ENCODE results near the gene ATF4. TPM values are rescaled to one million over a fixed set of nuclear protein-coding genes. Genes with fewer than 3 reads are reported as not detected.

Gene ATF4
- total and polyA plus RNA-seq, 7 experiments from 2014 or later: 68.9 to 293 (median 243) TPM

DNA sequence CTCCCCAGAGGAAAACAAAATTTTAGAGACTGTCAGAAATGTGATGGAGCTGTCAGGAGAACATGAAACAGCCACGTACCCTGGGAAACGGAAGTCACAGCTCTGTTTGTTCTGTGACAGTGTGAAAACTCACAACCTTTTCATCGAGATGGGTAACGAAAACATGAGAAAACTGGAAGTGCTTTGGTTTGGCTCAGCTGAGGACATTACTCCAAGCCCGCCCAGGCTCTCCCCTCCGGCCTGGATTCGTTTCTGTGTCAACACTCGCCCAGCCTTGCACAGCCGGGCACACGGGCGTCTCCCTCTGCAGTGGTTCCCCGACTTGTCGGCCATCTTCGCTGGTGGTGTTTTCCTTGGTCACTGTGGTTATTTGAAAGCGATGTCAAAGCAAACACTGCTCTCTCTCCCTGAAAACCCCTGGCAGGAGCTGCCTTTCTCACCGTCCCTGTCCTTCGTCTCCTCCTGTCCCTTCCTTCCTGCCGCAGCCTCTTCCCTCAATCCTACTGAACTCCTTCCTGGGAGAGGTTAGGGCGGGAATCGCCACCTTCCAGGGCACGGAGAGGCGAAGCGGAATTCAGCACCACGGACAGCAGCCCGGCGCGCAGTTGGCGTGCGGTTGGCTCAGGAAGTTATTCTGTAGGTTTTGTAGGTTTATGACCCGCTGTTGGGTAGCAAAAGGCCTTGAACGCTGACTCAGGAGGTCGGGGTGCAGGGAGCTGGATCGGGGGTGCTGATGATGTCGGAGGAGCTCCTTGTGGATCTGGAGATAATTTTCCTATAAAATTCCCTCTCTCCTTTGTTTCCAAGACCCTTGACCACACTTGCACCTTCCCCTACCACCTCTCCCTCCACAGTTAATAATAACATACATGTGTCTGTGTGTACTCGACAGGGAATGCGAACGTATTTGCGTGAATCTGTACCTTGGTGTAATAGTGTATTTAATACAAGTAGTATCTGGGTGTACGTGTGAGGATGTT is 25.3 kb downstream of the ATF4 start:
- Mint-ChIP-seq H3K4me1 (peaks cover 11 to 25% (median 15%) of the 10 kb centered on the region in 7 donors), H3K36me3 (peaks cover 0 to 5% (median 0%) of the 10 kb centered on the region in 5 donors), H3K27me3 (peaks cover 25 to 43% (median 31%) of the 10 kb centered on the region in 5 donors), H3K4me3 (peak overlapping the region in 4 of 10 donors; percentile 27 to 51 (median 44)), H3K27ac (peak overlapping the region in 4 of 9 donors; percentile 4 to 87 (median 70)), H3K9me3 (peaks cover 0 to 5% (median 0%) of the 10 kb centered on the region in 11 donors)
- peaks cover 0 to 13% of the 10 kb centered on the region in 2 donors for H3K4me1 ChIP-seq (ENCODE audit: control insufficient read depth in 2 of 2, insufficient read depth in 2 of 2, low read length in 2 of 2)
- no peaks in the 10 kb centered on the region for H3K27me3 ChIP-seq (ENCODE audit: control insufficient read depth in 2 of 2, insufficient read depth in 2 of 2, low read length in 2 of 2)
- intact Hi-C loops (cut with micrococcal nuclease): loop anchor here in 1 of 2 donors (5.0 kb wide), 1 partner anchor 397 kb away; no protein-coding TSS in a partner anchor
- H3K27ac ChIP-seq (ENCODE audit: low read depth, low read length): no peak overlapping the region
- no peaks in the 10 kb centered on the region for H3K9me3 ChIP-seq (ENCODE audit: control insufficient read depth in 2 of 3, low read length in 3 of 3)
- no peak overlapping the region for H3K4me3 ChIP-seq (ENCODE audit: low read length)
- ChIA-PET CTCF (interaction anchor here (0.6 to 1.8 kb wide), 4 partner anchors 10 to 494 kb away, joined by 3 to 5 read pairs (median 4); no protein-coding TSS in a partner anchor), POLR2A (interaction anchor here (1.2 to 1.6 kb wide), 2 partner anchors 12 to 499 kb away, joined by 3 to 4 read pairs; no protein-coding TSS in a partner anchor)
- DNase-seq (peak; percentile 38 to 77 (median 68)), ATAC-seq (peak; percentile 66)
- no peaks in the 10 kb centered on the region for H3K36me3 ChIP-seq (ENCODE audit: control insufficient read depth in 2 of 3, insufficient read depth in 3 of 3, low read length in 3 of 3)

- Histone ChIP-seq H3K36me3 (ENCODE audit: control insufficient read depth in 2 of 3, insufficient read depth in 3 of 3, low read length in 3 of 3) (no peaks in the 10 kb centered on the region), H3K4me3 (ENCODE audit: low read length) (no peak overlapping the region), H3K4me1 (ENCODE audit: control insufficient read depth in 2 of 2, insufficient read depth in 2 of 2, low read length in 2 of 2) (peaks cover 0 to 13% of the 10 kb centered on the region in 2 donors), H3K9me3 (ENCODE audit: control insufficient read depth in 2 of 3, low read length in 3 of 3) (no peaks in the 10 kb centered on the region), H3K27ac (ENCODE audit: low read depth, low read length) (no peak overlapping the region), H3K27me3 (ENCODE audit: control insufficient read depth in 2 of 2, insufficient read depth in 2 of 2, low read length in 2 of 2) (no peaks in the 10 kb centered on the region)
- ChIA-PET CTCF (interaction anchor here (0.5 to 1.2 kb wide), 2 partner anchors 344 to 478 kb away, joined by 3 to 5 read pairs; no protein-coding TSS in a partner anchor), POLR2A (no interaction called here)
- Mint-ChIP-seq H3K9me3 (peaks cover 0 to 5% (median 0%) of the 10 kb centered on the region in 11 donors), H3K27me3 (peaks cover 27 to 50% (median 38%) of the 10 kb centered on the region in 5 donors), H3K4me1 (peaks cover 11 to 25% (median 15%) of the 10 kb centered on the region in 7 donors), H3K27ac (peak overlapping the region in 1 of 9 donors; percentile 1), H3K4me3 (no peak overlapping the region), H3K36me3 (peaks cover 0 to 5% (median 0%) of the 10 kb centered on the region in 5 donors)
- intact Hi-C loops (cut with micrococcal nuclease): loop anchor here in 1 of 2 donors (5.0 kb wide), 1 partner anchor 395 kb away; no protein-coding TSS in a partner anchor
- no peak for DNase-seq
- ATAC-seq: no peak
Observed at GRCh38 chr22:39546889-39547586, 26.7 kb downstream of the ATF4 start.

DNA sequence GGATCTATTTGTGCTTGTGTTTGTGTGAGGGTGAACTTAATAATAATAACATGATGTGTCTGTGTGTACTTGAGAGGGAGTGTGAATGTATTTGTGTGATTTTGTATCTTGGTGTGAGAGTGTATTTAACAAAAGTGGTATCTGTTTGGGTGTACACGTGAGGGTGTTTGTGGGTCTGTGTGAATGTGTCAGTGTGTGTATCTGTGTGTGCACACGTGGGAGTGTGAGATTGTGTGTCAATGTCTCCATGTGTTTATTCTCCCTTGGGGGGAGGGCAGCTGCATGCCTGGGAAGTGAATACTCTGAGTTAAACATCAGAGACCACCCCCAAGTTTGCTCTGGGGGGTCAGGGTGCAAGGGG is 27.2 kb downstream of the ATF4 start:
- ATAC-seq (no peak), DNase-seq (no peak)
- CTCF ChIA-PET: interaction anchor here (1.2 kb wide), 1 partner anchor 477 kb away, joined by 3 read pairs; no protein-coding TSS in a partner anchor
- Histone ChIP-seq H3K4me3 (ENCODE audit: low read length) (no peak overlapping the region), H3K36me3 (ENCODE audit: control insufficient read depth in 2 of 3, insufficient read depth in 3 of 3, low read length in 3 of 3) (no peaks in the 10 kb centered on the region), H3K27me3 (ENCODE audit: control insufficient read depth in 2 of 2, insufficient read depth in 2 of 2, low read length in 2 of 2) (no peaks in the 10 kb centered on the region), H3K27ac (ENCODE audit: low read depth, low read length) (no peak overlapping the region), H3K4me1 (ENCODE audit: control insufficient read depth in 2 of 2, insufficient read depth in 2 of 2, low read length in 2 of 2) (peaks cover 0 to 13% of the 10 kb centered on the region in 2 donors), H3K9me3 (ENCODE audit: control insufficient read depth in 2 of 3, low read length in 3 of 3) (no peaks in the 10 kb centered on the region)
- Mint-ChIP-seq H3K36me3 (peaks cover 0 to 5% (median 0%) of the 10 kb centered on the region in 5 donors), H3K4me3 (no peak overlapping the region), H3K9me3 (peaks cover 0 to 5% (median 0%) of the 10 kb centered on the region in 11 donors), H3K4me1 (peaks cover 11 to 25% (median 15%) of the 10 kb centered on the region in 7 donors), H3K27me3 (peaks cover 27 to 50% (median 38%) of the 10 kb centered on the region in 5 donors), H3K27ac (peak overlapping the region in 1 of 9 donors; percentile 1)
- intact Hi-C loops (cut with micrococcal nuclease): loop anchor here in 1 of 2 donors (5.0 kb wide), 1 partner anchor 395 kb away; no protein-coding TSS in a partner anchor
- POLR2A ChIA-PET: no interaction called here

GRCh38 chr22:39553429-39553828 is 33.1 kb downstream of the ATF4 start:
- Histone ChIP-seq H3K9me3 (ENCODE audit: control insufficient read depth in 2 of 3, low read length in 3 of 3) (no peaks in the 10 kb centered on the region), H3K27ac (ENCODE audit: low read depth, low read length) (no peak overlapping the region), H3K36me3 (ENCODE audit: control insufficient read depth in 2 of 3, insufficient read depth in 3 of 3, low read length in 3 of 3) (no peaks in the 10 kb centered on the region), H3K4me1 (ENCODE audit: control insufficient read depth in 2 of 2, insufficient read depth in 2 of 2, low read length in 2 of 2) (no peaks in the 10 kb centered on the region), H3K27me3 (ENCODE audit: control insufficient read depth in 2 of 2, insufficient read depth in 2 of 2, low read length in 2 of 2) (peaks cover 0 to 7% of the 10 kb centered on the region in 2 donors), H3K4me3 (ENCODE audit: low read length) (no peak overlapping the region)
- intact Hi-C loops (cut with micrococcal nuclease): no loop called here
- Mint-ChIP-seq H3K27ac (no peak overlapping the region), H3K4me1 (peaks cover 5 to 9% (median 6%) of the 10 kb centered on the region in 7 donors), H3K27me3 (peaks cover 20 to 57% (median 32%) of the 10 kb centered on the region in 5 donors), H3K9me3 (no peaks in the 10 kb centered on the region), H3K4me3 (no peak overlapping the region), H3K36me3 (peaks cover 0 to 1% (median 0%) of the 10 kb centered on the region in 5 donors)
- DNase-seq: no peak
- POLR2A ChIA-PET: no interaction called here
- no peak for ATAC-seq
- CTCF ChIA-PET: interaction anchor here (1.9 kb wide), 1 partner anchor 389 kb away, joined by 4 read pairs; no protein-coding TSS in a partner anchor

DNA sequence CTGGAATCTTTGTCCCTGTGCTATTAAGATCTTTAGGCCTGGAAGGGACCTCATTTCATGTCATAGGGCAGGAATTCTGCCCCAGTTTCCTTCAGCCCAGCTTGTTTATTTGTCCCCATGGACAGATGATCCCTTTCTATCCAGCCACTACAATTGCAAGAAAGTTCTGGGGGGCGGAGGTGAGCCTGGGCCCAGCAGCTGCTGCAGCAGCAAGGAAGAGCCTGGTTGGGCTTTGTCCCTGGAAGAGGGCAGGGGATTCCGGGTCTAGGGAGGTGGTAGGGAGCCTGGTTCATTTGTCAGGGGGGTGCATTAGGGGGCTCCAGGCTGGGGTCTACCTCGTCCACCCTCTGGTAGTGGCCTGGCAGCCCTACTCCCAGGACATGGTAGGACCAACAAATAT is 33.8 kb downstream of the ATF4 start:
- H3K9me3 Mint-ChIP-seq: no peaks in the 10 kb centered on the region
- H3K27me3 ChIP-seq (ENCODE audit: control insufficient read depth in 2 of 2, insufficient read depth in 2 of 2, low read length in 2 of 2): peaks cover 0 to 8% of the 10 kb centered on the region in 2 donors
- H3K27me3 Mint-ChIP-seq: peaks cover 20 to 61% (median 32%) of the 10 kb centered on the region in 5 donors
- H3K36me3 Mint-ChIP-seq: peaks cover 0 to 1% (median 0%) of the 10 kb centered on the region in 5 donors
- H3K27ac Mint-ChIP-seq: no peak overlapping the region
- no peak overlapping the region for H3K4me3 ChIP-seq (ENCODE audit: low read length)
- intact Hi-C loops (cut with micrococcal nuclease): no loop called here
- CTCF ChIA-PET: no interaction called here
- H3K4me3 Mint-ChIP-seq: no peak overlapping the region
- H3K4me1 ChIP-seq (ENCODE audit: control insufficient read depth in 2 of 2, insufficient read depth in 2 of 2, low read length in 2 of 2): no peaks in the 10 kb centered on the region
- no peak for ATAC-seq
- DNase-seq: no peak
- H3K36me3 ChIP-seq (ENCODE audit: control insufficient read depth in 2 of 3, insufficient read depth in 3 of 3, low read length in 3 of 3): no peaks in the 10 kb centered on the region
- H3K4me1 Mint-ChIP-seq: peaks cover 5 to 12% (median 6%) of the 10 kb centered on the region in 7 donors
- no peak overlapping the region for H3K27ac ChIP-seq (ENCODE audit: low read depth, low read length)
- POLR2A ChIA-PET: no interaction called here
- no peaks in the 10 kb centered on the region for H3K9me3 ChIP-seq (ENCODE audit: control insufficient read depth in 2 of 3, low read length in 3 of 3)
